Nephron progenitor cell (in vitro differentiated cells): Measurements from ENCODE around the gene SLAIN2.

Experiments
- DNase-seq: peaks from one replicate; pipeline ENCODE4 v3.0.0; 2021
- H3K27ac Mint-ChIP-seq: 2 replicates; pipeline ENCODE4 v1.8.0; 2021; ENCODE audit warnings: mild to moderate bottlenecking, moderate library complexity, mixed read lengths
- H3K27me3 Mint-ChIP-seq: 2 replicates; pipeline ENCODE4 v1.8.0; 2021; ENCODE audit warnings: mild to moderate bottlenecking, low read depth, mixed read lengths; ENCODE audit not compliant: poor library complexity
- H3K36me3 Mint-ChIP-seq: 2 replicates; pipeline ENCODE4 v1.8.0; 2021; ENCODE audit warnings: low read depth, mixed read lengths
- H3K4me1 Mint-ChIP-seq: 2 replicates; pipeline ENCODE4 v1.8.0; 2021; ENCODE audit warnings: mixed read lengths
- H3K4me3 Mint-ChIP-seq: 2 replicates; pipeline ENCODE4 v1.8.0; 2021; ENCODE audit warnings: mild to moderate bottlenecking, moderate library complexity, mixed read lengths
- H3K9me3 Mint-ChIP-seq: 2 replicates; pipeline ENCODE4 v1.8.0; 2021; ENCODE audit warnings: mild to moderate bottlenecking, moderate library complexity, mixed read lengths
- CTCF ChIP-seq: fragments of 200-600 bp; sonication (generic); IDR thresholded peaks from 2 replicates; pipeline ENCODE4 v1.5.0; 2021; ENCODE audit warnings: antibody characterized with exemption

Gene SLAIN2

GRCh38 chr4:48367016-48367415, 25.7 kb downstream of the SLAIN2 start:
- no peak for TF ChIP-seq CTCF
- H3K4me1 Mint-ChIP-seq, result no peaks in the 10 kb centered on the region
- H3K27me3 Mint-ChIP-seq, result no peaks in the 10 kb centered on the region
- H3K36me3 Mint-ChIP-seq, result peaks cover 31% of the 10 kb centered on the region
- no peak overlapping the region for H3K4me3 Mint-ChIP-seq
- peaks cover 25% of the 10 kb centered on the region for H3K9me3 Mint-ChIP-seq
- no peak overlapping the region for H3K27ac Mint-ChIP-seq
- DNase-seq, result no peak

GRCh38 chr4:48368389-48368788, 27.1 kb downstream of the SLAIN2 start:
- Mint-ChIP-seq H3K36me3 (peaks cover 29% of the 10 kb centered on the region), H3K27ac (no peak overlapping the region), H3K27me3 (no peaks in the 10 kb centered on the region), H3K4me3 (no peak overlapping the region), H3K9me3 (peaks cover 20% of the 10 kb centered on the region), H3K4me1 (no peaks in the 10 kb centered on the region)
- no peak for DNase-seq
- no peak for TF ChIP-seq CTCF

GRCh38 chr4:48369248-48369647, 27.9 kb downstream of the SLAIN2 start:
- no peaks in the 10 kb centered on the region for H3K27me3 Mint-ChIP-seq
- peak overlapping the region; percentile 27 for H3K27ac Mint-ChIP-seq
- DNase-seq, result no peak
- peaks cover 20% of the 10 kb centered on the region for H3K9me3 Mint-ChIP-seq
- peaks cover 30% of the 10 kb centered on the region for H3K36me3 Mint-ChIP-seq
- no peak overlapping the region for H3K4me3 Mint-ChIP-seq
- no peaks in the 10 kb centered on the region for H3K4me1 Mint-ChIP-seq
- TF ChIP-seq CTCF, result no peak

- Mint-ChIP-seq H3K4me1 (no peaks in the 10 kb centered on the region), H3K27ac (no peak overlapping the region), H3K9me3 (peaks cover 18% of the 10 kb centered on the region), H3K36me3 (peaks cover 31% of the 10 kb centered on the region), H3K4me3 (no peak overlapping the region), H3K27me3 (no peaks in the 10 kb centered on the region)
- TF ChIP-seq CTCF, result no peak
- no peak for DNase-seq
Measured at GRCh38 chr4:48369771-48370170, 28.4 kb downstream of the SLAIN2 start.

- TF ChIP-seq CTCF, result no peak
- Mint-ChIP-seq H3K4me1 (no peaks in the 10 kb centered on the region), H3K4me3 (no peak overlapping the region), H3K27me3 (no peaks in the 10 kb centered on the region), H3K27ac (peak overlapping the region; percentile 24), H3K9me3 (peaks cover 11% of the 10 kb centered on the region), H3K36me3 (peaks cover 30% of the 10 kb centered on the region)
- DNase-seq, result no peak
Measured at GRCh38 chr4:48370260-48371134, 29.2 kb downstream of the SLAIN2 start.

GRCh38 chr4:48372272-48372671, 30.9 kb downstream of the SLAIN2 start:
- Mint-ChIP-seq H3K27ac (no peak overlapping the region), H3K4me3 (no peak overlapping the region), H3K27me3 (no peaks in the 10 kb centered on the region), H3K36me3 (peaks cover 23% of the 10 kb centered on the region), H3K9me3 (no peaks in the 10 kb centered on the region), H3K4me1 (no peaks in the 10 kb centered on the region)
- TF ChIP-seq CTCF, result no peak
- no peak for DNase-seq
